HepG2 (cell line): ENCODE measurements around the gene STUB1.

Source experiments
- DPF2 ChIP-seq: sonication (generic); formaldehyde crosslinking; IDR thresholded peaks from 2 replicates; pipeline ENCODE4 v1.4.0; 2020; ENCODE audit warnings: mild to moderate bottlenecking, low read depth, missing genetic modification reagents, borderline replicate concordance
- PCBP2 ChIP-seq: fragments of 200-400 bp; formaldehyde crosslinking; optimal IDR thresholded peaks from 2 replicates; pipeline ENCODE3; 2018; ENCODE audit warnings: low read length, low read depth; ENCODE audit not compliant: poor library complexity, severe bottlenecking
- PHB2 ChIP-seq: fragments of 450-650 bp; IDR thresholded peaks from 2 replicates; pipeline ENCODE4 v1.6.1; 2018; ENCODE audit not compliant: partially characterized antibody
- POLR2A ChIP-seq, 2 experiments: IDR thresholded peaks; 2 replicates each; pipeline ENCODE4 v1.6.1; 2011; ENCODE audit warnings: low read depth in 2 of 2, low read length in 2 of 2, mild to moderate bottlenecking in 1 of 2, moderate library complexity in 1 of 2; ENCODE audit not compliant: insufficient read depth in 1 of 2
- PTBP1 ChIP-seq: fragments of 200-400 bp; formaldehyde crosslinking; IDR thresholded peaks from 2 replicates; pipeline ENCODE4 v1.6.1; 2018; ENCODE audit warnings: low read length, low read depth; ENCODE audit not compliant: poor library complexity, severe bottlenecking
- TGIF2 ChIP-seq: IDR thresholded peaks from 2 replicates; pipeline ENCODE4 v1.6.1; 2016; ENCODE audit warnings: control low read depth, missing compliant biosample characterization
- ZSCAN29 ChIP-seq: sonication (generic); formaldehyde crosslinking; conservative IDR thresholded peaks from 2 replicates; pipeline ENCODE4 v1.4.0; 2020; ENCODE audit warnings: mild to moderate bottlenecking, missing genetic modification reagents
- TF ChIP-seq, protein P1 (sequence below): sonication (generic); formaldehyde crosslinking; IDR thresholded peaks from 2 replicates; pipeline ENCODE4 v1.4.0; 2020; ENCODE audit warnings: missing genetic modification reagents, borderline replicate concordance
- TF ChIP-seq, protein P2 (sequence below): sonication (generic); formaldehyde crosslinking; IDR thresholded peaks from 2 replicates; pipeline ENCODE4 v1.5.1; 2020; ENCODE audit warnings: missing genetic modification reagents, mild to moderate bottlenecking, borderline replicate concordance
- TF ChIP-seq, protein P3 (sequence below): sonication (generic); formaldehyde crosslinking; conservative IDR thresholded peaks from 2 replicates; pipeline ENCODE4 v1.8.0; 2022; ENCODE audit warnings: missing genetic modification reagents
- TF ChIP-seq, protein P4 (sequence below): sonication (generic); formaldehyde crosslinking; IDR thresholded peaks from 2 replicates; pipeline ENCODE4 v1.5.0; 2020; ENCODE audit warnings: mild to moderate bottlenecking, missing genetic modification reagents, moderate library complexity
- TF ChIP-seq, protein P5 (sequence below): IDR thresholded peaks from 2 replicates; pipeline ENCODE4 v1.6.1; 2012; ENCODE audit warnings: inconsistent platforms
- TF ChIP-seq, protein P6 (sequence below): sonication (generic); formaldehyde crosslinking; IDR thresholded peaks from 2 replicates; pipeline ENCODE4 v1.4.0; 2020; ENCODE audit warnings: missing genetic modification reagents

DNA sequence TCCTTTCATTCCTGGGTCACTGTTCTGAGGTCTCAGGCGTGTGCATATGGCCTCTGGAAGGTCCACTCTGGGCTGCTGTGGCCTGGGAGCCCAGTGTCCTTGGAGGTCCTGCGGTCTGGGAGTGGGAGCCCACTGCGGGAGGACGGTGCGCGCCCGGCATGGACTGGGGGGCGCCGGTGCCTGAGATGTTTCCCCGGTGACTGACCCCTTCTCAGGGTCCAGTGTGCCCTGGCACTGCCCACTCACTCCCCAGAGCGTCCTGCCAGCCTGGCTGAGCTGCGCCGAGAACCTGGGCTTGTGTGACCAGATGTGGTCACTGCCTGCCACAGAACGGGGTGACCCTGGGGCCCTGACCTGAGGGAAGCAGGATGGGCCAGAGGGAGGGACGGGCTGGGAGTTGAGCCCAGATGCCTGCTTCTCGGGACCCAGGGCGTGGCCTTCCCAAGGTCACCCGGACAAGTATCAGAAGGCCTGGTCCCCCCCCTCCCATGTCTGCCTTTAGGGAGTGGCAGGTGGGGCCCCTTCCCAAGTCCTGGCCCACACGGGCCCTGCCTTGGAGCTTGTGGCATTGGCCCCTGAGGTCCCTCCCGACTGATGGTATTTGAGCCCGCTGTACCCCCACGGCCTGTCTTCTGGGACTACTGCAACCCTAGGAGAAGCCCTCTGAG lies 5.9 kb upstream of the STUB1 start:
- no peak for TF ChIP-seq ZSCAN29
- peak in 1 of 2 experiments; percentile 32; a peak in 2 of 4 replicates for TF ChIP-seq POLR2A (IDR thresholded peaks at IDR 0.05; ENCODE audit: insufficient read depth in 1 of 2, low read depth in 2 of 2, low read length in 2 of 2)
- TF ChIP-seq, protein P1, sequence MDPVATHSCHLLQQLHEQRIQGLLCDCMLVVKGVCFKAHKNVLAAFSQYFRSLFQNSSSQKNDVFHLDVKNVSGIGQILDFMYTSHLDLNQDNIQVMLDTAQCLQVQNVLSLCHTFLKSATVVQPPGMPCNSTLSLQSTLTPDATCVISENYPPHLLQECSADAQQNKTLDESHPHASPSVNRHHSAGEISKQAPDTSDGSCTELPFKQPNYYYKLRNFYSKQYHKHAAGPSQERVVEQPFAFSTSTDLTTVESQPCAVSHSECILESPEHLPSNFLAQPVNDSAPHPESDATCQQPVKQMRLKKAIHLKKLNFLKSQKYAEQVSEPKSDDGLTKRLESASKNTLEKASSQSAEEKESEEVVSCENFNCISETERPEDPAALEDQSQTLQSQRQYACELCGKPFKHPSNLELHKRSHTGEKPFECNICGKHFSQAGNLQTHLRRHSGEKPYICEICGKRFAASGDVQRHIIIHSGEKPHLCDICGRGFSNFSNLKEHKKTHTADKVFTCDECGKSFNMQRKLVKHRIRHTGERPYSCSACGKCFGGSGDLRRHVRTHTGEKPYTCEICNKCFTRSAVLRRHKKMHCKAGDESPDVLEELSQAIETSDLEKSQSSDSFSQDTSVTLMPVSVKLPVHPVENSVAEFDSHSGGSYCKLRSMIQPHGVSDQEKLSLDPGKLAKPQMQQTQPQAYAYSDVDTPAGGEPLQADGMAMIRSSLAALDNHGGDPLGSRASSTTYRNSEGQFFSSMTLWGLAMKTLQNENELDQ: no peak
- TF ChIP-seq PCBP2: no peak
- TF ChIP-seq, protein P2, sequence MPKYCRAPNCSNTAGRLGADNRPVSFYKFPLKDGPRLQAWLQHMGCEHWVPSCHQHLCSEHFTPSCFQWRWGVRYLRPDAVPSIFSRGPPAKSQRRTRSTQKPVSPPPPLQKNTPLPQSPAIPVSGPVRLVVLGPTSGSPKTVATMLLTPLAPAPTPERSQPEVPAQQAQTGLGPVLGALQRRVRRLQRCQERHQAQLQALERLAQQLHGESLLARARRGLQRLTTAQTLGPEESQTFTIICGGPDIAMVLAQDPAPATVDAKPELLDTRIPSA (CRISPR knock-in tag): no peak
- TF ChIP-seq, protein P3, sequence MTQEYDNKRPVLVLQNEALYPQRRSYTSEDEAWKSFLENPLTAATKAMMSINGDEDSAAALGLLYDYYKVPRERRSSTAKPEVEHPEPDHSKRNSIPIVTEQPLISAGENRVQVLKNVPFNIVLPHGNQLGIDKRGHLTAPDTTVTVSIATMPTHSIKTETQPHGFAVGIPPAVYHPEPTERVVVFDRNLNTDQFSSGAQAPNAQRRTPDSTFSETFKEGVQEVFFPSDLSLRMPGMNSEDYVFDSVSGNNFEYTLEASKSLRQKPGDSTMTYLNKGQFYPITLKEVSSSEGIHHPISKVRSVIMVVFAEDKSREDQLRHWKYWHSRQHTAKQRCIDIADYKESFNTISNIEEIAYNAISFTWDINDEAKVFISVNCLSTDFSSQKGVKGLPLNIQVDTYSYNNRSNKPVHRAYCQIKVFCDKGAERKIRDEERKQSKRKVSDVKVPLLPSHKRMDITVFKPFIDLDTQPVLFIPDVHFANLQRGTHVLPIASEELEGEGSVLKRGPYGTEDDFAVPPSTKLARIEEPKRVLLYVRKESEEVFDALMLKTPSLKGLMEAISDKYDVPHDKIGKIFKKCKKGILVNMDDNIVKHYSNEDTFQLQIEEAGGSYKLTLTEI (CRISPR knock-in tag): no peak
- no peak for TF ChIP-seq DPF2 (CRISPR knock-in tag)
- TF ChIP-seq PHB2: no peak
- no peak for TF ChIP-seq PTBP1
- TF ChIP-seq, protein P4, sequence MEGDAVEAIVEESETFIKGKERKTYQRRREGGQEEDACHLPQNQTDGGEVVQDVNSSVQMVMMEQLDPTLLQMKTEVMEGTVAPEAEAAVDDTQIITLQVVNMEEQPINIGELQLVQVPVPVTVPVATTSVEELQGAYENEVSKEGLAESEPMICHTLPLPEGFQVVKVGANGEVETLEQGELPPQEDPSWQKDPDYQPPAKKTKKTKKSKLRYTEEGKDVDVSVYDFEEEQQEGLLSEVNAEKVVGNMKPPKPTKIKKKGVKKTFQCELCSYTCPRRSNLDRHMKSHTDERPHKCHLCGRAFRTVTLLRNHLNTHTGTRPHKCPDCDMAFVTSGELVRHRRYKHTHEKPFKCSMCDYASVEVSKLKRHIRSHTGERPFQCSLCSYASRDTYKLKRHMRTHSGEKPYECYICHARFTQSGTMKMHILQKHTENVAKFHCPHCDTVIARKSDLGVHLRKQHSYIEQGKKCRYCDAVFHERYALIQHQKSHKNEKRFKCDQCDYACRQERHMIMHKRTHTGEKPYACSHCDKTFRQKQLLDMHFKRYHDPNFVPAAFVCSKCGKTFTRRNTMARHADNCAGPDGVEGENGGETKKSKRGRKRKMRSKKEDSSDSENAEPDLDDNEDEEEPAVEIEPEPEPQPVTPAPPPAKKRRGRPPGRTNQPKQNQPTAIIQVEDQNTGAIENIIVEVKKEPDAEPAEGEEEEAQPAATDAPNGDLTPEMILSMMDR (CRISPR knock-in tag): no peak
- TF ChIP-seq TGIF2 (CRISPR knock-in tag): no peak
- TF ChIP-seq, protein P5, sequence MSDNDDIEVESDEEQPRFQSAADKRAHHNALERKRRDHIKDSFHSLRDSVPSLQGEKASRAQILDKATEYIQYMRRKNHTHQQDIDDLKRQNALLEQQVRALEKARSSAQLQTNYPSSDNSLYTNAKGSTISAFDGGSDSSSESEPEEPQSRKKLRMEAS: no peak
- TF ChIP-seq, protein P6, sequence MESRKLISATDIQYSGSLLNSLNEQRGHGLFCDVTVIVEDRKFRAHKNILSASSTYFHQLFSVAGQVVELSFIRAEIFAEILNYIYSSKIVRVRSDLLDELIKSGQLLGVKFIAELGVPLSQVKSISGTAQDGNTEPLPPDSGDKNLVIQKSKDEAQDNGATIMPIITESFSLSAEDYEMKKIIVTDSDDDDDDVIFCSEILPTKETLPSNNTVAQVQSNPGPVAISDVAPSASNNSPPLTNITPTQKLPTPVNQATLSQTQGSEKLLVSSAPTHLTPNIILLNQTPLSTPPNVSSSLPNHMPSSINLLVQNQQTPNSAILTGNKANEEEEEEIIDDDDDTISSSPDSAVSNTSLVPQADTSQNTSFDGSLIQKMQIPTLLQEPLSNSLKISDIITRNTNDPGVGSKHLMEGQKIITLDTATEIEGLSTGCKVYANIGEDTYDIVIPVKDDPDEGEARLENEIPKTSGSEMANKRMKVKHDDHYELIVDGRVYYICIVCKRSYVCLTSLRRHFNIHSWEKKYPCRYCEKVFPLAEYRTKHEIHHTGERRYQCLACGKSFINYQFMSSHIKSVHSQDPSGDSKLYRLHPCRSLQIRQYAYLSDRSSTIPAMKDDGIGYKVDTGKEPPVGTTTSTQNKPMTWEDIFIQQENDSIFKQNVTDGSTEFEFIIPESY (CRISPR knock-in tag): no peak
